Colonic mucosa (tissue), 4 donors: ENCODE measurements around the gene EGLN3. TPM values are rescaled to one million over a fixed set of nuclear protein-coding genes. Genes with fewer than 3 reads are reported as not detected.
"Not testable (repeated sequence)": the region's sequence is repeated elsewhere in the genome, so short reads cannot be mapped to it uniquely, and the experiment has no call there.

Experiments
- DNase-seq: peaks from one replicate; pipeline ENCODE4 v3.0.0-alpha.2; 2020
- H3K27ac ChIP-seq: fragments of 200-600 bp; one replicate; pipeline ENCODE4 v1.8.0; 2021
- H3K27me3 ChIP-seq: fragments of 200-600 bp; one replicate; pipeline ENCODE4 v1.8.0; 2021
- H3K36me3 ChIP-seq: fragments of 200-600 bp; one replicate; pipeline ENCODE4 v1.8.0; 2021
- H3K4me1 ChIP-seq: fragments of 200-600 bp; one replicate; pipeline ENCODE4 v1.8.0; 2021; ENCODE audit warnings: mild to moderate bottlenecking
- H3K4me3 ChIP-seq: fragments of 200-600 bp; one replicate; pipeline ENCODE4 v1.8.0; 2021
- H3K9ac ChIP-seq, 2 donors: one replicate each; pipeline ENCODE4 v1.7.0; 2013; ENCODE audit warnings: control low read depth in 2 of 2, low read depth in 2 of 2, low read length in 2 of 2
- H3K9me3 ChIP-seq: fragments of 200-600 bp; one replicate; pipeline ENCODE4 v1.8.0; 2021
- CTCF ChIP-seq: fragments of 200-600 bp; IDR thresholded peaks from one replicate; pipeline ENCODE4 v1.8.0; 2022; ENCODE audit warnings: antibody characterized with exemption, mild to moderate bottlenecking
- intact Hi-C: fragments of 100-400 bp; cut with DNase I; formaldehyde crosslinking; loops from one replicate; pipeline ENCODE4 v1.14.1; 2022
- total RNA-seq, 2 donors: library from RNA; stranded (reverse); fragmentation: NEBNext Ultra II Directional in 1 of 2; extraction: Animal tissue kit (Norgen Biotek cat#: 25700) in 1 of 2; gene quantifications; one replicate each; pipeline ENCODE4 v1.2.1, GENCODE V29; 2021
- donor health status: healthy.
- donor health status: DM: no; HTN: no; CAD: no.
- donor health status: DM: no; HTN: no; CAD: no.

EGLN3 gene
- total RNA-seq, 2 donors from 2014 or later = 86.3 to 292 TPM

DNA sequence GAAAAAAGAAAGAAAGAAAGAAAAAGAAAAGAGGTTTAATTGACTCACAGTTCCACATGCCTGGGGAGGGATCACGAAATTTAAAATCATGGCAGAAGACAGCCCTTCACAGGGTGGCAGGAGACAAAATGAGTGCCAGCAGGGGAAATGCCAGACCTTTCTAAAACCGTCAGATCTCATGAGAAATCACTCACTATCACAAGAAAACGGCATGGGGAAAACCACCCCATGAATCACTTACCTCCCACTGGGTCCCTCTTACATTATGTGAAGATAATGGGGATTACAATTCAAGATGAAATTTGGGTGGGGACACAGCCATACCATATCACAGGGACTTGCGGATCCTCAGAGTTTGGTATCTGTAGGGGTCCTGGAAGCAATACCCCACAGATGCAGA lies 16.3 kb upstream of the EGLN3 start:
- Histone ChIP-seq H3K4me3 (no peak overlapping the region), H3K27ac (no peak overlapping the region), H3K27me3 (no peaks in the 10 kb centered on the region), H3K9ac (no peak overlapping the region), H3K9me3 (no peaks in the 10 kb centered on the region), H3K36me3 (no peaks in the 10 kb centered on the region), H3K4me1 (no peaks in the 10 kb centered on the region)
- DNase-seq = no peak
- TF ChIP-seq CTCF = no peak
- intact Hi-C loops = no loop called here

GRCh38 chr14:33966276-33966675 lies 15.4 kb upstream of the EGLN3 start:
- Histone ChIP-seq H3K27ac (no peak overlapping the region), H3K9ac (no peak overlapping the region), H3K4me1 (no peaks in the 10 kb centered on the region), H3K36me3 (no peaks in the 10 kb centered on the region), H3K4me3 (no peak overlapping the region), H3K9me3 (no peaks in the 10 kb centered on the region), H3K27me3 (no peaks in the 10 kb centered on the region)
- DNase-seq = no peak
- no peak for TF ChIP-seq CTCF
- intact Hi-C loops = no loop called here

GRCh38 chr14:33964599-33965317 lies 13.9 kb upstream of the EGLN3 start:
- Histone ChIP-seq H3K9me3 (no peaks in the 10 kb centered on the region), H3K27ac (no peak overlapping the region), H3K9ac (no peak overlapping the region), H3K36me3 (no peaks in the 10 kb centered on the region), H3K4me1 (no peaks in the 10 kb centered on the region), H3K27me3 (no peaks in the 10 kb centered on the region), H3K4me3 (no peak overlapping the region)
- DNase-seq = no peak
- no peak for TF ChIP-seq CTCF
- intact Hi-C loops = no loop called here

GRCh38 chr14:33963892-33964291 lies 13.0 kb upstream of the EGLN3 start:
- H3K36me3 ChIP-seq = no peaks in the 10 kb centered on the region

DNA sequence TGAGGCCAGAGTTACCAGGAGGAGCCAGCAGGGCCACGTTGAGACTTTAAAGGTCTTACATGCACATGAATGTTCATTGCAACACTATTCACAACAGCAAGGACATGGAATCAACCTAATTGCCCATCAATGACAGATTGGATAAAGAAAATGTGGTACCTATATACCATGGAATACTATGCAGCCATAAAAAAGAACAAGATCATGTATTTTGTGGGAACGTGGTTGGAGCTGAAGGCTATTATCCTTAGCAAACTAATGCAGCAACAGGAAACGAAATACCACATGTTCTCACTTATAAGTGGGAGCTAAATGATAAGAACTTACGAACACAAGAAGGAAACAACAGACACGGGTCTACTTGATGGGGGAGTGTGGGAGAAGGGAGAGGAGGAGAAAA lies 11.6 kb upstream of the EGLN3 start:
- intact Hi-C loops, H3K9me3 ChIP-seq, H3K9ac ChIP-seq, H3K36me3 ChIP-seq, H3K4me3 ChIP-seq, H3K27me3 ChIP-seq, H3K27ac ChIP-seq, DNase-seq, H3K4me1 ChIP-seq: not testable (repeated sequence)

More at GRCh38 chr14:33963892-33964291, 13.0 kb upstream of the EGLN3 start:
- Histone ChIP-seq H3K27ac (no peak overlapping the region), H3K9me3 (no peaks in the 10 kb centered on the region), H3K9ac (no peak overlapping the region), H3K4me3 (no peak overlapping the region), H3K4me1 (no peaks in the 10 kb centered on the region), H3K27me3 (no peaks in the 10 kb centered on the region)
- DNase-seq = no peak
- no peak for TF ChIP-seq CTCF
- intact Hi-C loops = no loop called here

DNA sequence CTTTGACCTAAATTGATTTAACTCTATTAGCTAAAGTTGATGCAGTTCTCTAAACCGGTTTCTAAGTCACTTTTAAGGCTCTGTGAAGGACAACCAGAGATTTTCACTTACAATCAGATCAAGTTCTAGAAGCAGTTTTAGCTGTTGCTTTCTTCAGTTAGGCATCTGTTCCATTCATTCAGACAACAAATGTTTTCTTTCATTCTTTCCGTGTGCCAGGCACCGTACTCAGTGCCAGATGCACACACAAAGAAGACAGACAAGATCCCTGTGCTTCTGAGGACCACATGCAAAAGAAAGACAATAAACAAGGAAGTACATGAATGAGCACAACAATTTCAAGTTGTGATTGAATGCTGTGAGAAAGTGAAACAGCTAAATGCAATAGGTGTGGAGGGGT lies 11.1 kb upstream of the EGLN3 start:
- TF ChIP-seq CTCF = no peak
- Histone ChIP-seq H3K9ac (no peak overlapping the region), H3K9me3 (no peaks in the 10 kb centered on the region), H3K27me3 (no peaks in the 10 kb centered on the region), H3K27ac (no peak overlapping the region), H3K36me3 (no peaks in the 10 kb centered on the region), H3K4me3 (no peak overlapping the region), H3K4me1 (no peaks in the 10 kb centered on the region)
- intact Hi-C loops = no loop called here
- DNase-seq = no peak
